ENCODE measurements around the gene RELA. TPM values are rescaled to one million over a fixed set of nuclear protein-coding genes. Genes with fewer than 3 reads are reported as not detected.
A peak's percentile ranks its signal among the peaks of the same experiment; 100 is the strongest.

The RELA gene
- total RNA-seq, 4 donors from 2014 or later: 29.4 to 49.4 (median 47.5) TPM

- no peak overlapping the region for H3K27ac ChIP-seq
- H3K9me3 ChIP-seq: no peaks in the 10 kb centered on the region
- TF ChIP-seq POLR2A (IDR thresholded peaks at IDR 0.05) (no peak), CTCF (IDR thresholded peaks at IDR 0.05) (no peak)
- H3K4me3 ChIP-seq: no peak overlapping the region
- WGBS, 2 donors: 73 to 79% methylated on average over 6 to 7 of the region's 7 CpGs
- peaks cover 0 to 14% (median 7%) of the 10 kb centered on the region in 3 donors for H3K4me1 ChIP-seq
- peaks cover 0 to 3% (median 0%) of the 10 kb centered on the region in 4 donors for H3K27me3 ChIP-seq
- intact Hi-C loops (cut with DNase I): no loop called here
- DNase-seq: no peak
- no peaks in the 10 kb centered on the region for H3K36me3 ChIP-seq
Measured at GRCh38 chr11:65699306-65699705, 36.6 kb upstream of the RELA start.

GRCh38 chr11:65698205-65698604, 35.5 kb upstream of the RELA start:
- TF ChIP-seq POLR2A (IDR thresholded peaks at IDR 0.05) (no peak), CTCF (IDR thresholded peaks at IDR 0.05) (no peak)
- Histone ChIP-seq H3K4me3 (no peak overlapping the region), H3K27me3 (no peaks in the 10 kb centered on the region), H3K4me1 (peaks cover 0 to 18% (median 7%) of the 10 kb centered on the region in 3 donors), H3K9me3 (no peaks in the 10 kb centered on the region), H3K36me3 (no peaks in the 10 kb centered on the region), H3K27ac (no peak overlapping the region)
- intact Hi-C loops (cut with DNase I): no loop called here
- 23 to 53% methylated on average over 8 of the region's 8 CpGs for WGBS, 2 donors
- no peak for DNase-seq

GRCh38 chr11:65696802-65697552, 34.3 kb upstream of the RELA start:
- H3K27ac ChIP-seq: no peak overlapping the region
- H3K27me3 ChIP-seq: no peaks in the 10 kb centered on the region
- no peaks in the 10 kb centered on the region for H3K36me3 ChIP-seq
- no peak for DNase-seq
- H3K4me3 ChIP-seq: no peak overlapping the region
- no peak for TF ChIP-seq CTCF (IDR thresholded peaks at IDR 0.05)
- no peak for TF ChIP-seq POLR2A (IDR thresholded peaks at IDR 0.05)
- 79 to 83% methylated on average over 4 of the region's 5 CpGs for WGBS, 2 donors
- intact Hi-C loops (cut with DNase I): no loop called here
- peaks cover 0 to 19% (median 7%) of the 10 kb centered on the region in 3 donors for H3K4me1 ChIP-seq
- H3K9me3 ChIP-seq: no peaks in the 10 kb centered on the region

GRCh38 chr11:65695459-65696241, 32.9 kb upstream of the RELA start:
- no peaks in the 10 kb centered on the region for H3K9me3 ChIP-seq

More at GRCh38 chr11:65695459-65696241, 32.9 kb upstream of the RELA start:
- Histone ChIP-seq H3K36me3 (no peaks in the 10 kb centered on the region), H3K27me3 (no peaks in the 10 kb centered on the region), H3K27ac (peak overlapping the region in 1 of 4 donors; percentile 13), H3K4me1 (peaks cover 0 to 19% (median 7%) of the 10 kb centered on the region in 3 donors), H3K4me3 (no peak overlapping the region)
- 58 to 69% methylated on average over 9 to 11 of the region's 12 CpGs for WGBS, 2 donors
- no peak for TF ChIP-seq POLR2A (IDR thresholded peaks at IDR 0.05)
- TF ChIP-seq CTCF (IDR thresholded peaks at IDR 0.05): no peak
- DNase-seq: no peak
- intact Hi-C loops (cut with DNase I): no loop called here

All from esophagus squamous epithelium (tissue), 5 donors.